T-helper 2 cell (primary cell): ENCODE measurements around the gene DCP1A.
"Not testable (repeated sequence)": the region's sequence is repeated elsewhere in the genome, so short reads cannot be mapped to it uniquely, and the experiment has no call there.

Source experiments
- DNase-seq, 5 experiments: peaks; one replicate each; pipeline versions ENCODE4 v3.0.0 to v3.0.0-alpha.2; 2012 to 2022

DCP1A gene

GRCh38 chr3:53328746-53329145, 18.6 kb downstream of the DCP1A start:
- DNase-seq: no peak

DNA sequence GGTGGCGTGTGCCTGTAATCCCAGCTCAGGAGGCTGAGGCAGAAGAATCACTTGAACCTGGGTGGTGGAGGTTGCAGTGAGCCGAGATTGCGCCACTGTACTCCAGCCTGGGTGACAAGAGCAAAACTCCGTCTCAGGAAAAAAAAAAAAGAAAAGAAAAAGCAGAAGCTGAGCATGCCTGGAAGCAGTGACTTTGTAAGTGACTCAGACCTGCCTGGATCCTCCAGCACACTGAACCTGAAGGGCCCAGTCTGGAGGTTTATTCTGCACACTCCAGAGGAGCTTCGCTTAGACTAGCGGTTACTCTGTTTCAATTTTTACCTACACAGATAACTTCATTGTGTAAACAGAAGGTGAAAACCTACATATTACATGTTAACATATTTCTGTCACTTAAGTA, 19.4 kb downstream of the DCP1A start:
- DNase-seq: not testable (repeated sequence)

GRCh38 chr3:53324105-53324504, 23.2 kb downstream of the DCP1A start:
- DNase-seq: no peak

DNA sequence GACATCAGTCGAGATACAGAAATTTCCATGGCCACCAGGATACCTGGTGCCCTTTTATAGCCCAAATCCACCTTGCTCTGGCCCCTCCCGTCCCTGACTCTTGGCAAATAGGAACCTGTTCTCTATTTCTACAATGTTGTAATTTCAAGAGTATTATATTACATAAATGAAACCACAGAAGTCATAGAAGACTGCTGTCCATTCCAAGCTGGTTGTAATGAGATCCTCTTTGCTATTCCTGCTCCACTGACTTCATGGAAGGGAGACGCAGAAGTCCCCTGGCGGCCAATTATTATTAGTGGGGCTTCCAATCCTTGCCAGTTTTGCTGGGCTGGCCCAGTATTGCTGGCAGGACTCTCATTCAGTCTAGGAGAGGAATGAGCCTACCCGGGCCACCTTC, 26.6 kb downstream of the DCP1A start:
- no peak for DNase-seq

GRCh38 chr3:53318522-53318921, 28.8 kb downstream of the DCP1A start:
- DNase-seq: no peak

- no peak for DNase-seq
These were observed 34.5 kb downstream of the DCP1A start for GRCh38 chr3:53312832-53313231.

GRCh38 chr3:53311882-53312281, 35.5 kb downstream of the DCP1A start:
- no peak for DNase-seq

GRCh38 chr3:53303957-53304356, 43.4 kb downstream of the DCP1A start:
- no peak for DNase-seq

GRCh38 chr3:53303549-53303948, 43.8 kb downstream of the DCP1A start:
- no peak for DNase-seq

DNA sequence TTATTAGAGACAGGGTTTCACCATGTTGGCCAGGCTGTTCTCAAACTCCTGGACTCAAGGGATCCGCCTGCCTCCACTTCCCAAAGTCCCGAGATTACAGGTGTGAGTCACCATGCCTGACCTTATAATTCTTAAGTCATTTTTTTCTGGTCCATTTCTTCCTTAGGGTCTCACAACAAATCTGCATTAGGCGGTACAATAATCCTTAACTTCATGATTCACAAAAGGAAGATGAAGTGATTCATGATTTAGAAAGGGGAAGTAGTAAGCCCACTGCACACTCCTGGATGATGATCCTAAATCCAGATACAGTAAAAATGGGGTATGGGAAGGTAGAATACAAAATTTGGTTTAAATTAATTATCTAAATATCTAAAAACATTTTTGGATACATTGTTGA, 46.5 kb downstream of the DCP1A start:
- no peak for DNase-seq

DNA sequence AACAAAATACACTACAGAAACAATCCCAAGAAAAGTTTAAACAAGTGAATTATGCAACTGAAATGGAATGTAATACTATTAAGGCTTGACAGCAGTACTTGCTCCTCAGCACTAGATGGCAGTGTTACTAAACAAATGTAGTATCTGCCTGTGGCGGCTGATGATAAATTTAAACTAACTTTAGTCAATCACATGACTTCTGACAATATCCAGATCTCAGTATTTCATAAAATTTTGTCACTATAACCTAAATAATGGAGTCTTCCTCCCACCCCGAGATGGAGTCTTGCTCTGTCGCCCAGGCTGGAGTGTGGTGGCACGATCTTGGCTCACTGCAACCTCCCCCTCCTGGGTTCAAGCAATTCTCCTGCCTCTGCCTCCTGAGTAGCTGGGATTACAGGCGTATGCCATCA, 47.7 kb downstream of the DCP1A start:
- DNase-seq: peak in 2 of 5 experiments; percentile 22 to 56

GRCh38 chr3:53295410-53295809, 51.9 kb downstream of the DCP1A start:
- no peak for DNase-seq

- no peak for DNase-seq
These were observed 53.5 kb downstream of the DCP1A start for GRCh38 chr3:53293867-53294266.

- DNase-seq: no peak
These were observed 59.1 kb downstream of the DCP1A start for GRCh38 chr3:53288214-53288613.

DNA sequence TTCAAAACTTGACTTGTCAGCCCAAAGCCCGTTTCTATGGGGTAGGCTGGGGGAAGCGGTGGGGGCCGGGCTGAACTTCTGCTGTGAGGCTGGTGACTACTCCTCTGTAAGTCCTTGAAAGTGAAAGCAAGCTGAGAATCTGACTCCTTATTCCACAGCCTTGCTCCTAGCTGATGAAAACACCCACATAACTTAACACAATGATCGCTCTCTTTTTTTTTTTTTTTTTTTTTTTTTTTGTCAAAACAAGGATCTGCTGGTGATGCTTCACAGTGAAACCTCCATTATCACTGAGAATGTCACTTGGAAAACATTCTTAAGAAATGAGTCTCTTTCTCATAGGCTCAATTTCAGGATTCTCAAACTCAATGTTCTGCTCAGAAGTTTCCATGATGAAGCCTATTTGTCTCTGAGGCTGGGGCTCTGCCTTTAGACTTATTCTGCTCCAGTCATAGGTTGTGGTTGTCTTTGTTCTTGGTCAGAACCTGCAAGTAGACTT, 60.2 kb downstream of the DCP1A start:
- DNase-seq: no peak

GRCh38 chr3:53286727-53287126, 60.6 kb downstream of the DCP1A start:
- DNase-seq: no peak

GRCh38 chr3:53282581-53282980, 64.8 kb downstream of the DCP1A start:
- DNase-seq: no peak

GRCh38 chr3:53278667-53279066, 68.7 kb downstream of the DCP1A start:
- no peak for DNase-seq

DNA sequence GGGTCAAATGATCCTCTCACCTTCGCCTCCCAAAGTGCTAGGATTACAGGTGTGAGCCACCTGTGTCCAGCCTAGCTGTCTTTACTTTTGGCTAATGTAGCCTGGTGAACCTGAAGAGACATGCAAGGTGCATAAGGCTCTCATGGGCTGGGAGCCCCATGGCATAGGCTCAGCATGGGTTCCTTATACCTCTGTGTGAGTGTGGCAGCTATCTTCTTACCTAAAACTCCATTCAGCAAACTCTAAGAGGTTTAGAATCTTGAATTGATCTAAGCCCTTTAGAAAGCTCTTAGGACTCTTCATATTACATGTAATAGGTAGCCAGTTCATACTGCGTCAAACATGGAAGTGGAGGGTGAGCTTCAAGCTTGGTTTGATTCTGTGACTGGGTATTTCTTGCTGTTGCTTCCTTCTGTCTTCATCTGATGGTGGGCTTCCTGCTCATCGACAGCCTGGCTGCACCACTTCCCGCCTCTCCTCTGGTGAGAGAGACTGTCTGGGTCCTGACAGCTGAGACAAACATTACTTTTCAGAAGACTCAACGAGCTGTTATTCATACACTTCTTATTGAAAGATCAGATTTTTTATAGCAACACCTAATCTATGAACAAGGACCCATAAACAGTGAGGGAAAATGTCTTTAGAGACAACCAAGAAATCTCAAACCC, 72.3 kb downstream of the DCP1A start:
- DNase-seq: peak in 1 of 5 experiments; percentile 70

DNA sequence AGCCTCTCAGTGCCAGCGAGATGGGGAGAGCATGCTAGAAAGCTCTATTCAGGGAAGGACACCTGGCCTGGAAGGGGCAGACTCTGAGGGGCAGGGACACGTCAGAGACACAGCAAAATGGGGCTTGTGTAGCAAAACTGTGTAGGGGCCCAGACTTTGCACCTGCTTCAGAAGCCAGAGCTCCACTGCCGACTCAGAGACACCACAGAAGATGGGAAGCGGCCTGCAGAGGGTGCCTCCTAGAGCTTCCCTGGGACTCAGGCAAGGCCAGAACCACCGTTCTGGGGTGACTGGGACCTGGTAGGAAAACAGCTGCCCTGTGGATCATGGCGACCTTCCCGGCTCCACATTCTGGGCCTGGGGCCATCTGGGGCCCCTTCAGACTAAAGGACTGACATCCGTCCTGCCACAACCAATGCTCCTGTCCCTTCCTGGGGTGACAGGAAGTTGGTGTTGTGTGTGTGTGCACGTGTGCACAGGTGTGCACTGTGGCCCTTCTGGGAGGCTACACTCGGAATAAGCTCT, 74.1 kb downstream of the DCP1A start:
- no peak for DNase-seq

DNA sequence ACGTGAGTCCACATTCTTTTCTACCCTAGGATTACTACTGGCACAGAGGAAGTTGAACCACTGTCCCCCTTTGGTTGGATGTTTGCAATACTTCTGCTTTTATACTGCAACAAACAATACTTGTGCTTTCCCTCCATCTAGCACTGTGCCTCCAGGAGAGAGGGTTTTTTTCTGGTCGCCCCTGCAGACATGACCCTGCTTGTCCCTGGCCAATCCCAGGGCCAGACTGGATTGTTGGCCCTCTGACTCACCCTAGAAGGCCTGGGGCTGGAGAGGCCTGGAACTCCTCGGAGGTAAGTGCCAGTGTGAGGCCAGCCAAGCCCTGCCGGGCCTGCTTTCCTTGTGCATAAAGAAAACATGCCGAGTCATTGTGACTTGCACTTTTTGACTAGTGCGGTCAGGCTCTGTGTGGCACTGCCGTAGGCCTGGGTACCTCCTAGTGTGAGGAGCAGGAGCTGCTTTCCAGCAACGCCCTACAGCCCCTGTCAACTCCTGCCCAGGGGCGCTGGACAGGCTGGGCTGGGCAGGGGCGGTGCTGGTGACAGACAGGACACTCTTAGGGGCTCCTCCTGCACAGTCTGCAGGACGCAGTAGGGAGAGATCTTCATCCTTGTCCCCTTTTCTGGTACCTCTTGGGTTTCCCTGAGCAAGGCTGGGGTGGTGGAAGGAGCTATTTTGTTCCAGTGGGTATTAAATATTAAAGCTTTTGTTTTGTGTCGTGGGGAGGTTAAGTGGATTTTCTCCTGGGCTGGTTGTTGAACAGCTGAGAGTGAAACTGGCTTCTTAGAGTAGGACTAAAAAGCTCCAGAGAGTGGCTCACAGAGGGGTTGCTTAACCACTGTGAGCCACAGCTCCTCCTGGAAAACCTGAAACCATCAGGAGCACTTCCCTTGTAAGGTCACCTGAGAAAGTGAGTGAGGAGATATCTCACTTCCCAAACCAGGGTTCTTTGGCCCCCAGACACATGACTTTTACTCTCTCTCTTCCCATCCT, 77.2 kb downstream of the DCP1A start:
- DNase-seq: peak in 1 of 5 experiments; percentile 74

DNA sequence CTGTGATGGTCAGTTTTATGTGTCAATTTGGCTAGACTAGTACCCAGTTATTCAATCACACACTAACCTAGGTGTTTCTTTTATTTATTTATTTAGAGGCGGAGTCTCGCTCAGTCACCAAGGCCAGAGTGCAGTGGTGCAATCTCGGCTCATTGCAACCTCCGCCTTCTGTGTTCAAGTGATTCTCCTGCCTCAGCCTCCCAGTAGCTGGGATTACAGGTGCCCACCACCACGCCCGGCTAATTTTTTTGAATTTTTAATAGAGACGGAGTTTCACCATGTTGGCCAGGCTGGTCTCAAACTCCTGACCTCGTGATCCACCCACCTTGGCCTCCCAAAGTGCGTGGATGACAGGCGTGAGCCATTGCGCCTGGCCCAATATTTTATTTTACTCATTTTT, 78.2 kb downstream of the DCP1A start:
- not testable (repeated sequence) for DNase-seq

- no peak for DNase-seq
These were observed 79.6 kb downstream of the DCP1A start for GRCh38 chr3:53267766-53268165.

GRCh38 chr3:53264718-53265117, 82.6 kb downstream of the DCP1A start:
- DNase-seq: no peak
